Measurements from ENCODE around the gene HK2. TPM values are rescaled to one million over a fixed set of nuclear protein-coding genes. Genes with fewer than 3 reads are reported as not detected.
"Not testable (repeated sequence)": the region's sequence is repeated elsewhere in the genome, so short reads cannot be mapped to it uniquely, and the experiment has no call there.

Gene HK2
- total RNA-seq, 2 donors from 2014 or later, result 21.5 to 31.5 TPM

DNA sequence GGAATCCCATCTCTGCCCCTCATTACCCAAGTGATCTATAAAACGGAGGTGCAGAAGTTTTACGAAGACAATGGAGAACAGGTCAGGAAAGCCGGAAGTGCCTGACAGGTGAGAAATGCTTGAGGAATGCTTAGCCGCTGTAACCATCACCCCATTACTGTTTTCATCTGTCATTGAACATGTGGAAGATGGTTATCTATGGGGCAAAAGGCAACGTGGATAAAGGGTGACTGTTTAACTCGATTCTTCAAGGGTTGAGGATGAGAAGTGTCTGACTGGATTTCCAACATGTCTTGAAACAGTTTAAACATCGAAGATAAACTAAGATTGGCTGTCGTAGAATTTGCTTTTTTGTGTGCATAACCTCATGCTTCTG lies 17.3 kb downstream of the HK2 start:
- H3K9me3 Mint-ChIP-seq, result no peaks in the 10 kb centered on the region
- H3K27me3 ChIP-seq (ENCODE audit: control insufficient read depth, insufficient read depth, low read length, poor library complexity, severe bottlenecking), result no peaks in the 10 kb centered on the region
- H3K4me1 ChIP-seq (ENCODE audit: control insufficient read depth, insufficient read depth, low read length), result peaks cover 11% of the 10 kb centered on the region
- H3K27me3 Mint-ChIP-seq (ENCODE audit: insufficient read depth), result no peaks in the 10 kb centered on the region
- H3K9ac ChIP-seq (ENCODE audit: extremely low read depth, low read length, poor library complexity, severe bottlenecking), result no peak overlapping the region
- H3K4me3 ChIP-seq (ENCODE audit: low read length), result no peak overlapping the region
- peaks cover 10% of the 10 kb centered on the region for H3K36me3 ChIP-seq (ENCODE audit: control insufficient read depth, insufficient read depth, low read length)
- no peak overlapping the region for H3K27ac ChIP-seq (ENCODE audit: low read depth, low read length)
- H3K4me1 Mint-ChIP-seq, result peaks cover 40% of the 10 kb centered on the region
- DNase-seq, result no peak
- H3K9me3 ChIP-seq (ENCODE audit: control insufficient read depth, low read length), result no peaks in the 10 kb centered on the region
- WGBS, 2 experiments (ENCODE audit: insufficient coverage in 1 of 2, insufficient read length in 1 of 2), result 92 to 94% methylated on average over 7 to 8 of the region's 8 CpGs
- TF ChIP-seq, protein P1, sequence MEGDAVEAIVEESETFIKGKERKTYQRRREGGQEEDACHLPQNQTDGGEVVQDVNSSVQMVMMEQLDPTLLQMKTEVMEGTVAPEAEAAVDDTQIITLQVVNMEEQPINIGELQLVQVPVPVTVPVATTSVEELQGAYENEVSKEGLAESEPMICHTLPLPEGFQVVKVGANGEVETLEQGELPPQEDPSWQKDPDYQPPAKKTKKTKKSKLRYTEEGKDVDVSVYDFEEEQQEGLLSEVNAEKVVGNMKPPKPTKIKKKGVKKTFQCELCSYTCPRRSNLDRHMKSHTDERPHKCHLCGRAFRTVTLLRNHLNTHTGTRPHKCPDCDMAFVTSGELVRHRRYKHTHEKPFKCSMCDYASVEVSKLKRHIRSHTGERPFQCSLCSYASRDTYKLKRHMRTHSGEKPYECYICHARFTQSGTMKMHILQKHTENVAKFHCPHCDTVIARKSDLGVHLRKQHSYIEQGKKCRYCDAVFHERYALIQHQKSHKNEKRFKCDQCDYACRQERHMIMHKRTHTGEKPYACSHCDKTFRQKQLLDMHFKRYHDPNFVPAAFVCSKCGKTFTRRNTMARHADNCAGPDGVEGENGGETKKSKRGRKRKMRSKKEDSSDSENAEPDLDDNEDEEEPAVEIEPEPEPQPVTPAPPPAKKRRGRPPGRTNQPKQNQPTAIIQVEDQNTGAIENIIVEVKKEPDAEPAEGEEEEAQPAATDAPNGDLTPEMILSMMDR (conservative IDR thresholded peaks at IDR 0.05), result no peak
- peaks cover 25% of the 10 kb centered on the region for H3K36me3 Mint-ChIP-seq (ENCODE audit: low read depth)
- no peak overlapping the region for H3K4me3 Mint-ChIP-seq
- no peak overlapping the region for H3K27ac Mint-ChIP-seq

DNA sequence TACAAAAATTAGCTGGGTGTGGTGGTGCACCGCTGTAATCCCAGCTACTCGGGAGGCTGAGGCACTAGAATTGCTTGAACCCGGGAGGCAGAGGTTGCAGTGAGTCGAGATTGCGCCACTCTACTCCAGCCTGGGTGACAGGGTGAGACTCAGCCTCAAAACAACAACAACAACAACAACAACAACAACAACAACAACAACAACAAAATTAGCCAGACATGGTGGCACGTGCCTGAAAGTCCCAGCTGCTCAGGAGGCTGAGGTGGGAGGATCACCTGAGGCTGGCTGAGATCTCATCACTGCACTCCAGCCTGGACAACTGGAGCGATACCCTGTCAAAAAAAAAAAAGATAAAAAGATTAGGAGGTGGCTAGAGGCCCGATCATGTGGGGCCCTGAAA lies 19.4 kb downstream of the HK2 start:
- H3K27ac Mint-ChIP-seq; DNase-seq; H3K9me3 Mint-ChIP-seq; H3K9me3 ChIP-seq (ENCODE audit: control insufficient read depth, low read length); H3K27me3 Mint-ChIP-seq (ENCODE audit: insufficient read depth); H3K4me3 Mint-ChIP-seq; H3K9ac ChIP-seq (ENCODE audit: extremely low read depth, low read length, poor library complexity, severe bottlenecking); H3K4me3 ChIP-seq (ENCODE audit: low read length); H3K27ac ChIP-seq (ENCODE audit: low read depth, low read length); H3K27me3 ChIP-seq (ENCODE audit: control insufficient read depth, insufficient read depth, low read length, poor library complexity, severe bottlenecking): not testable (repeated sequence)
- Mint-ChIP-seq H3K4me1 (peaks cover 37% of the 10 kb centered on the region), H3K36me3 (ENCODE audit: low read depth) (peaks cover 32% of the 10 kb centered on the region)
- 93 to 96% methylated on average over 5 to 8 of the region's 8 CpGs for WGBS, 2 experiments (ENCODE audit: insufficient coverage in 1 of 2, insufficient read length in 1 of 2)
- Histone ChIP-seq H3K36me3 (ENCODE audit: control insufficient read depth, insufficient read depth, low read length) (peaks cover 19% of the 10 kb centered on the region), H3K4me1 (ENCODE audit: control insufficient read depth, insufficient read depth, low read length) (peaks cover 11% of the 10 kb centered on the region)

DNA sequence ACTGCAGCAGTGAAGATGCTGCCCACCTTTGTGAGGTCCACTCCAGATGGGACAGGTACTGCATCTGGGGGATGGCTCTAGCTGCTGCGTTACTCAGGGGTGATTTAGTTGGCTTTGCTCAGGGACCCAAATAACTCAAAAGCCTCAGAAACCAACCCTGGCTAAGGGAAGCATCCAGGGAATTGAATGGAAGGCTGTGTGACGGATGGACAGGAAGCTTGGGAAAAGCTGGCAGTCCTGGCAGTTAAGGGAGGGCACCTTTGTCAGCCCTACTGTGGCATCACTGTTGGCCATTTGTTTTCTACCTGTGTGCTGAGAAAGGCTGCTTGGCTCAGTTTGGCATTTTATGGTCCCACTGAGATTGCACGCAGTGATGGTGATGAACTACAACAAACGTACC lies 20.5 kb downstream of the HK2 start:
- no peak overlapping the region for H3K9ac ChIP-seq (ENCODE audit: extremely low read depth, low read length, poor library complexity, severe bottlenecking)

DNA sequence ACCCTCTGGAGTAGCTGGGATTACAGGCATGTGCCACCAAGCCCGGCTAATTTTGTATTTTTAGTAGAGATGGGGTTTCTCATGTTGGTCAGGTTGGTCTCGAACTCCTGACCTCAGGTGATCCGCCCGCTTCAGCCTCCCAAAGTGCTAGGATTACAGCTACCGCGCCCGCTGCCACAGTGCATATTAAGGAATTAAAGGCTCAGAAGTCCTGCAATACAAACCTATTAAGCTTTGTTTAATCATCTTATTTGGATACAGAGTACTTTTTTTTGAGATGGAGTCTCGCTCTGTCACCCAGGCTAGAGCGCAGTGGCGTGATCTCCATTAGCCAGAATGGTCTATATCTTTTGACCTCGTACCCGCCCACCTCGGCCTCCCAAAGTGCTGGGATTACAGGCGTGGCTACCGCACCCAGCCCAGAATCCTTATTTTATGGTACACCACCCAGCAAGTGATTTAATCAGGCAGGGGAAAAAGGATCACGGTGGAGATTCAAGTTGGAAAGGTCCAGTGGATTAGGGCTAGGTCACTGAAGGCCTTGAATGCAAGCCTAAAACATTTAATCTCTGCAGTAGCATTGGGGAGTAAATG lies 21.3 kb downstream of the HK2 start:
- 95 to 98% methylated on average over 8 to 16 of the region's 16 CpGs for whole genome bisulfite sequencing, 2 experiments (ENCODE audit: insufficient coverage in 1 of 2, insufficient read length in 1 of 2)
- not testable (repeated sequence) for H3K27ac Mint-ChIP-seq; H3K4me3 ChIP-seq (ENCODE audit: low read length); H3K9me3 Mint-ChIP-seq; H3K9me3 ChIP-seq (ENCODE audit: control insufficient read depth, low read length); H3K27me3 ChIP-seq (ENCODE audit: control insufficient read depth, insufficient read depth, low read length, poor library complexity, severe bottlenecking); H3K4me1 ChIP-seq (ENCODE audit: control insufficient read depth, insufficient read depth, low read length); H3K27ac ChIP-seq (ENCODE audit: low read depth, low read length); H3K4me3 Mint-ChIP-seq; H3K27me3 Mint-ChIP-seq (ENCODE audit: insufficient read depth); H3K9ac ChIP-seq (ENCODE audit: extremely low read depth, low read length, poor library complexity, severe bottlenecking); DNase-seq
- H3K36me3 ChIP-seq (ENCODE audit: control insufficient read depth, insufficient read depth, low read length), result peaks cover 19% of the 10 kb centered on the region
- Mint-ChIP-seq H3K36me3 (ENCODE audit: low read depth) (peaks cover 32% of the 10 kb centered on the region), H3K4me1 (peaks cover 19% of the 10 kb centered on the region)

More for the DNA sequence above, 20.5 kb downstream of the HK2 start:
- 93 to 100% methylated on average over 3 to 4 of the region's 4 CpGs for WGBS, 2 experiments (ENCODE audit: insufficient coverage in 1 of 2, insufficient read length in 1 of 2)
- peaks cover 19% of the 10 kb centered on the region for H3K36me3 ChIP-seq (ENCODE audit: control insufficient read depth, insufficient read depth, low read length)
- TF ChIP-seq, protein P1 (conservative IDR thresholded peaks at IDR 0.05), result no peak
- no peaks in the 10 kb centered on the region for H3K9me3 Mint-ChIP-seq
- H3K27ac ChIP-seq (ENCODE audit: low read depth, low read length), result no peak overlapping the region
- H3K4me1 Mint-ChIP-seq, result peaks cover 27% of the 10 kb centered on the region
- H3K27me3 ChIP-seq (ENCODE audit: control insufficient read depth, insufficient read depth, low read length, poor library complexity, severe bottlenecking), result no peaks in the 10 kb centered on the region
- peaks cover 4% of the 10 kb centered on the region for H3K4me1 ChIP-seq (ENCODE audit: control insufficient read depth, insufficient read depth, low read length)
- no peaks in the 10 kb centered on the region for H3K27me3 Mint-ChIP-seq (ENCODE audit: insufficient read depth)
- no peak overlapping the region for H3K4me3 ChIP-seq (ENCODE audit: low read length)
- H3K9me3 ChIP-seq (ENCODE audit: control insufficient read depth, low read length), result no peaks in the 10 kb centered on the region
- DNase-seq, result no peak
- no peak overlapping the region for H3K27ac Mint-ChIP-seq
- H3K36me3 Mint-ChIP-seq (ENCODE audit: low read depth), result peaks cover 32% of the 10 kb centered on the region
- H3K4me3 Mint-ChIP-seq, result no peak overlapping the region

All from endodermal cell (in vitro differentiated cells).